ENCODE results near the gene REELD1. TPM values are rescaled to one million over a fixed set of nuclear protein-coding genes. Genes with fewer than 3 reads are reported as not detected.

Gene REELD1
- polyA plus RNA-seq (2012; ENCODE audit: insufficient read length, low read depth): not detected

GRCh38 chr4:146214238-146214637 is at the start of gene REELD1:
TSS of gene REELD1 (plus strand) at chr4:146214538. CDS start at chr4:146216953, 2,415 bp downstream.
- TF ChIP-seq FOXP2 (optimal IDR thresholded peaks at IDR 0.05; ENCODE audit: borderline replicate concordance, extremely low read depth, extremely low read length, insufficient read depth) (no peak), POLR2AphosphoS5 (IDR thresholded peaks at IDR 0.05; ENCODE audit: low read depth, low read length) (no peak), REST (IDR thresholded peaks at IDR 0.05; ENCODE audit: insufficient read depth in 1 of 2, low read depth in 2 of 2, low read length in 2 of 2) (no peak), SIN3A (IDR thresholded peaks at IDR 0.05; ENCODE audit: borderline replicate concordance, insufficient read depth, low read length) (no peak), TAF1 (IDR thresholded peaks at IDR 0.05; ENCODE audit: borderline replicate concordance, insufficient read depth, low read length) (no peak)

DNA sequence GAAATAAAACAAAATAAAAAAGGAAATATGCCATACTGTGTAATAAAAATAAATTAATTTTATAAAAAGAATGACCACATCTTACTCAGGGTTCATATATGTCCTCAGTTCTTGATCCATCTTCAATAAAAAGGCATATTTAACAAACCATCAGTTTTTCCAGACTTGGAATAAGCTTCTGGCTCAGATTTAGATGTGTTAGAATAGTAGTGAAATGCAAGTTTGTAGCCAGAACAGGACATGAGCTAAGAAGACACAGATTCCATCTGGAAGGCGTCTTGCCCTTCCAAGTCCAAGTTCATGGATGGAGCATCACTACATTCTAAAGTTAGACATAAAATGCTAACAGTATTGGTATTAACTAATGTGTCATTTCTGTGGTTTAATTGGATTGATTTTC is 49.1 kb upstream of the REELD1 start:
- TF ChIP-seq REST (IDR thresholded peaks at IDR 0.05; ENCODE audit: insufficient read depth in 1 of 2, low read depth in 2 of 2, low read length in 2 of 2): no peak
- TF ChIP-seq FOXP2 (optimal IDR thresholded peaks at IDR 0.05; ENCODE audit: borderline replicate concordance, extremely low read depth, extremely low read length, insufficient read depth): no peak
- TF ChIP-seq SIN3A (IDR thresholded peaks at IDR 0.05; ENCODE audit: borderline replicate concordance, insufficient read depth, low read length): no peak
- no peak for TF ChIP-seq TAF1 (IDR thresholded peaks at IDR 0.05; ENCODE audit: borderline replicate concordance, insufficient read depth, low read length)
- TF ChIP-seq POLR2AphosphoS5 (IDR thresholded peaks at IDR 0.05; ENCODE audit: low read depth, low read length): no peak

GRCh38 chr4:146165840-146166239 is 48.5 kb upstream of the REELD1 start:
- TF ChIP-seq REST (IDR thresholded peaks at IDR 0.05; ENCODE audit: insufficient read depth in 1 of 2, low read depth in 2 of 2, low read length in 2 of 2) (no peak), TAF1 (IDR thresholded peaks at IDR 0.05; ENCODE audit: borderline replicate concordance, insufficient read depth, low read length) (no peak), FOXP2 (optimal IDR thresholded peaks at IDR 0.05; ENCODE audit: borderline replicate concordance, extremely low read depth, extremely low read length, insufficient read depth) (no peak), SIN3A (IDR thresholded peaks at IDR 0.05; ENCODE audit: borderline replicate concordance, insufficient read depth, low read length) (no peak), POLR2AphosphoS5 (IDR thresholded peaks at IDR 0.05; ENCODE audit: low read depth, low read length) (no peak)

DNA sequence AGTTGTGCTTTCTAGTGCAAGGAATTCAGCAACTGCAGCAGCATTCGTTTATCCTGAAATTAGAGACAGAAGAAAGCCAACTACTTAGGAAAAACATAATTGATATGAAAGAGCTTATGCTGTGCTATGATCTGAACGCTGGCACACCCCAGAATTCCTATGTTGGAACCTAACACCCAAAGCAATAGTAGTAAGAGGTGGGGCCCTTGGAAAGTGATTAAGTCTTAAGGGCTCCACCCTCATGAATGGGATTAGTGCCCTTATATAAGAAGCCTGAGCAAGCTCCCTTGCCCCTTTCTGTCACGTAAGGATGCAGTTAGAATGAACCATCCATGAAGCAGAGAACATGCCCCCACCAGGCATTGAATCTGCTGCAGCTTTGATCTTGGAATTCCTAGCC is 44.2 kb upstream of the REELD1 start:
- TF ChIP-seq POLR2AphosphoS5 (IDR thresholded peaks at IDR 0.05; ENCODE audit: low read depth, low read length): no peak
- no peak for TF ChIP-seq REST (IDR thresholded peaks at IDR 0.05; ENCODE audit: insufficient read depth in 1 of 2, low read depth in 2 of 2, low read length in 2 of 2)
- no peak for TF ChIP-seq FOXP2 (optimal IDR thresholded peaks at IDR 0.05; ENCODE audit: borderline replicate concordance, extremely low read depth, extremely low read length, insufficient read depth)
- TF ChIP-seq SIN3A (IDR thresholded peaks at IDR 0.05; ENCODE audit: borderline replicate concordance, insufficient read depth, low read length): no peak
- no peak for TF ChIP-seq TAF1 (IDR thresholded peaks at IDR 0.05; ENCODE audit: borderline replicate concordance, insufficient read depth, low read length)
